ENCODE results near the gene FCSK. TPM values are rescaled to one million over a fixed set of nuclear protein-coding genes. Genes with fewer than 3 reads are reported as not detected.
A peak's percentile ranks its signal among the peaks of the same experiment; 100 is the strongest.

Gene FCSK
- total RNA-seq, 1 experiment from 2014 or later: 25.5 TPM

DNA sequence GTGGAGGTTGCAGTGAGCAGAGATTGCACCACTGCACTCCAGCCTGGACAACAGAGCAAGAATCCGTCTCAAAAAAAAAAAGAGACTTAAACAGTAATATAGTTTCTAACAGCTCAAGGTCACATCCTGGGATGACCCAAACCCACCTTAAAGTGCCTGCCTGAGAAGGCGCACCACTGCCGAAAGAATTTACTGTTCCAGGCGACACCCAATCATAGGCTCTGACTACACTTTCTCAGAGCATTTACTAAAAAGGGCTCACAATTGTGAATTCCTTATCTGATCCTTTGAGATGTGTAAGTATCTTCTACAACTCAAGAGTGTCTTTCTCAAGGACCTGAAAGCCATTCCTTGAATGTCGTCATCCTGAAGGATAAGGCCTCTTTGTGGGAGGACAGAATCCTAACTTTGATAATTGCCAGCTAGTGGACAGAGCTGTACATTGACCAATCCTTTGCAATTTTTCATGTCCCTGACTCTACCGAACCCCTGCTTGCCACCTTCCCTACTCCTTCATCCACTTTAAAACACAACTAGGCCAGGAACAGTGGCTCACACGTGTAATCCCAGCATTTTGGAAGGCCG, 12.9 kb upstream of the FCSK start:
- Mint-ChIP-seq H3K4me1 (ENCODE audit: low read depth, unreplicated experiment) (peaks cover 22% of the 10 kb centered on the region), H3K27ac (ENCODE audit: unreplicated experiment) (no peak overlapping the region), H3K4me3 (ENCODE audit: unreplicated experiment) (no peak overlapping the region), H3K36me3 (ENCODE audit: insufficient read depth, unreplicated experiment) (no peaks in the 10 kb centered on the region), H3K9me3 (ENCODE audit: unreplicated experiment) (no peaks in the 10 kb centered on the region), H3K27me3 (ENCODE audit: insufficient read depth, unreplicated experiment) (no peaks in the 10 kb centered on the region)
- no peaks in the 10 kb centered on the region for H3K27me3 ChIP-seq (replicated peaks; ENCODE audit: control insufficient read depth, insufficient read depth, low read length)
- no peak for TF ChIP-seq CTCF (IDR thresholded peaks at IDR 0.05; ENCODE audit: insufficient read depth in 1 of 2, low read depth in 1 of 2, low read length in 1 of 2, severe bottlenecking in 1 of 2, unreplicated experiment in 1 of 2)
- no peak overlapping the region for H3K4me3 ChIP-seq (ENCODE audit: low read depth, low read length)
- peaks cover 58% of the 10 kb centered on the region for H3K4me1 ChIP-seq
- ChIA-PET POLR2A (interaction anchor here (0.6 kb wide), 1 partner anchor 30 kb away, joined by 4 read pairs; no protein-coding TSS in a partner anchor), CTCF (no interaction called here)
- H3K9me3 ChIP-seq: no peaks in the 10 kb centered on the region
- DNase-seq: no peak
- BruUV-seq (replicated peaks): no TSS peak
- intact Hi-C loops (cut with micrococcal nuclease; ENCODE audit: unreplicated experiment): no loop called here
- H3K36me3 ChIP-seq (ENCODE audit: control insufficient read depth, insufficient read depth, low read length): no peaks in the 10 kb centered on the region

GRCh38 chr16:70442344-70442743, 12.1 kb upstream of the FCSK start:
- H3K4me3 Mint-ChIP-seq (ENCODE audit: unreplicated experiment): no peak overlapping the region
- TF ChIP-seq CTCF (IDR thresholded peaks at IDR 0.05; ENCODE audit: insufficient read depth in 1 of 2, low read depth in 1 of 2, low read length in 1 of 2, severe bottlenecking in 1 of 2, unreplicated experiment in 1 of 2): no peak
- Histone ChIP-seq H3K4me3 (ENCODE audit: low read depth, low read length) (no peak overlapping the region), H3K27me3 (replicated peaks; ENCODE audit: control insufficient read depth, insufficient read depth, low read length) (no peaks in the 10 kb centered on the region), H3K36me3 (ENCODE audit: control insufficient read depth, insufficient read depth, low read length) (no peaks in the 10 kb centered on the region), H3K9me3 (no peaks in the 10 kb centered on the region), H3K4me1 (peaks cover 54% of the 10 kb centered on the region)
- no peak for DNase-seq
- H3K4me1 Mint-ChIP-seq (ENCODE audit: low read depth, unreplicated experiment): peaks cover 19% of the 10 kb centered on the region
- H3K36me3 Mint-ChIP-seq (ENCODE audit: insufficient read depth, unreplicated experiment): no peaks in the 10 kb centered on the region
- BruUV-seq (replicated peaks): no TSS peak
- H3K9me3 Mint-ChIP-seq (ENCODE audit: unreplicated experiment): no peaks in the 10 kb centered on the region
- ChIA-PET CTCF (no interaction called here), POLR2A (interaction anchor here (0.6 kb wide), 1 partner anchor 29 kb away, joined by 4 read pairs; no protein-coding TSS in a partner anchor)
- intact Hi-C loops (cut with micrococcal nuclease; ENCODE audit: unreplicated experiment): no loop called here
- H3K27ac Mint-ChIP-seq (ENCODE audit: unreplicated experiment): no peak overlapping the region
- no peaks in the 10 kb centered on the region for H3K27me3 Mint-ChIP-seq (ENCODE audit: insufficient read depth, unreplicated experiment)

DNA sequence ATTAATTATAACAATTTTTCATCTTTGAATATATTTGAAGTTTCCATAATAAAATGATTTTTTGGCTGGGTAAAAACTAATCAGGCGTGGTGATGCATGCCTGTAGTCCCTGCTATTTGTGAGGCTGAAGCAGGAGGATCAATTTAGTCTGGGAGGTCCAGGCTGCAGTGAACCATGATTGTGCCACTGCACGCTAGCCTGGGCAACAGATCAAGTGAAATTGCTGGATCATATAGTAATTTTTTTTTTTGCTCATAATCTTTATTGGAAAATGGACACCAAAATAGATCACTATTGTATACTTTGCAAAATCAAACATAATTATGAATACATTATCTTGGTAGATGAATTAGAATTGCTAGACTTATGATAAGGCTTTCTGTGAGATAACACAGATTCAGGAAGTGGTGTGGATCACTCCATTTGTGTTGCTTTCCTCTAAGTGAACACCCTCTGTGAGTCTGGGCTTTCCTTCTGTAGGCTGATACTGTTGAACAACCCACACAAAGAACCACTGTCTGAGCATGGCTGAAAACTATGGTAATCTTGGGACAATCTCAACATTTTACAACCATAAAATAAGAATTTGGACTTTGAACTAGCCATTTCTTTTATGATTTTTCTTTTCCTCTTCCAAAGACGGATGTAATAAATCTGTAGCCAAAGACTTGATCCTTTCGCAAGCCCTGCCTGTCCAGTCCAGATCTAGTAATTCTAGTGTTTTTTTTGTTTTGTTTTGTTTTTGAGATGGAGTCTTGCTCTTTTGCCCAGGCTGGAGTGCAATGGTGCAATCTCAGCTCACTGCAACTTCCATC, 9.9 kb upstream of the FCSK start:
- no peak for TF ChIP-seq CTCF (IDR thresholded peaks at IDR 0.05; ENCODE audit: insufficient read depth in 1 of 2, low read depth in 1 of 2, low read length in 1 of 2, severe bottlenecking in 1 of 2, unreplicated experiment in 1 of 2)
- ChIA-PET POLR2A (interaction anchor here (0.9 kb wide), 1 partner anchor 16 kb away, joined by 9 read pairs; no protein-coding TSS in a partner anchor), CTCF (no interaction called here)
- Histone ChIP-seq H3K4me1 (peaks cover 45% of the 10 kb centered on the region), H3K4me3 (ENCODE audit: low read depth, low read length) (no peak overlapping the region), H3K36me3 (ENCODE audit: control insufficient read depth, insufficient read depth, low read length) (no peaks in the 10 kb centered on the region), H3K27me3 (replicated peaks; ENCODE audit: control insufficient read depth, insufficient read depth, low read length) (no peaks in the 10 kb centered on the region), H3K9me3 (no peaks in the 10 kb centered on the region)
- BruUV-seq (replicated peaks): no TSS peak
- Mint-ChIP-seq H3K9me3 (ENCODE audit: unreplicated experiment) (no peaks in the 10 kb centered on the region), H3K4me3 (ENCODE audit: unreplicated experiment) (no peak overlapping the region), H3K27me3 (ENCODE audit: insufficient read depth, unreplicated experiment) (no peaks in the 10 kb centered on the region), H3K4me1 (ENCODE audit: low read depth, unreplicated experiment) (peaks cover 11% of the 10 kb centered on the region), H3K27ac (ENCODE audit: unreplicated experiment) (peak overlapping the region; percentile 84), H3K36me3 (ENCODE audit: insufficient read depth, unreplicated experiment) (no peaks in the 10 kb centered on the region)
- peak; percentile 69 to 81 for DNase-seq
- intact Hi-C loops (cut with micrococcal nuclease; ENCODE audit: unreplicated experiment): loop anchor here (1.0 kb wide), 1 partner anchor 16 kb away; no protein-coding TSS in a partner anchor
